ENCODE measurements around the gene SLC25A23. TPM values are rescaled to one million over a fixed set of nuclear protein-coding genes. Genes with fewer than 3 reads are reported as not detected.
A peak's percentile ranks its signal among the peaks of the same experiment; 100 is the strongest.

Gene SLC25A23
- total and polyA plus RNA-seq, 2 of the 8 experiments (the other 6 are each of a cell fraction or from before 2014, with no cell fraction given), result 18.0 to 48.1 TPM

GRCh38 chr19:6479836-6480398 lies 20.3 kb upstream of the SLC25A23 start:
- H3K27ac ChIP-seq (ENCODE audit: low read depth, low read length), result no peak overlapping the region
- POLR2A ChIA-PET (ENCODE audit: partially characterized antibody), result no interaction called here
- no peak overlapping the region for H3K14ac ChIP-seq (ENCODE audit: insufficient read length)
- peak overlapping the region; percentile 87; the same call in 1 of the 2 replicates for H2BK12ac ChIP-seq (ENCODE audit: low read depth, low read length)
- no peaks in the 10 kb centered on the region for H3K9me3 ChIP-seq (ENCODE audit: insufficient read depth in 2 of 2, low read depth in 1 of 2, low read length in 1 of 2)
- no peak for DNase-seq (ENCODE audit: low read depth in 1 of 2, low spot score in 2 of 2)
- H3K4me2 ChIP-seq (ENCODE audit: insufficient read depth in 1 of 2, low read depth in 2 of 2, low read length in 2 of 2), result no peak overlapping the region; a peak in 1 of 4 replicates
- H2BK5ac ChIP-seq (ENCODE audit: low read depth, low read length), result peak overlapping the region; percentile 24; the same call in 1 of the 2 replicates
- no peak overlapping the region for H2BK120ac ChIP-seq (replicated peaks; ENCODE audit: low read depth, low read length)
- peak overlapping the region; percentile 92 for H2BK15ac ChIP-seq (ENCODE audit: low read length)
- H3K4me3 ChIP-seq (ENCODE audit: extremely low read depth in 1 of 4, insufficient read depth in 2 of 4, low read depth in 3 of 4, low read length in 4 of 4), result no peak overlapping the region
- no peak overlapping the region for H2AFZ ChIP-seq (ENCODE audit: low read length)
- no peaks in the 10 kb centered on the region for H3K79me2 ChIP-seq (ENCODE audit: control insufficient read depth in 1 of 2, insufficient read depth in 2 of 2, low read length in 2 of 2)
- H3K23ac ChIP-seq (ENCODE audit: insufficient read length), result no peak overlapping the region
- no peak for TF ChIP-seq CBX8 (IDR thresholded peaks at IDR 0.05; ENCODE audit: borderline replicate concordance, low read depth, low read length)
- TF ChIP-seq CHD1 (IDR thresholded peaks at IDR 0.05; ENCODE audit: low read depth, low read length), result no peak
- no peak for TF ChIP-seq SP2 (IDR thresholded peaks at IDR 0.05; ENCODE audit: low read length)
- no peak for TF ChIP-seq TAF7 (optimal IDR thresholded peaks at IDR 0.05; ENCODE audit: borderline replicate concordance, low read depth, low read length)
- no peak for TF ChIP-seq ATF2 (IDR thresholded peaks at IDR 0.05; ENCODE audit: low read length)
- H3K56ac ChIP-seq (replicated peaks; ENCODE audit: insufficient read length, low read depth, low read length), result no peak overlapping the region
- H2AK5ac ChIP-seq (ENCODE audit: low read depth, low read length), result peak overlapping the region; percentile 90; the same call in 1 of the 2 replicates
- peak overlapping the region; percentile 75 for H2BK20ac ChIP-seq (ENCODE audit: low read length)
- H3K23me2 ChIP-seq (ENCODE audit: low read depth, low read length), result peaks cover 16% of the 10 kb centered on the region
- CTCF ChIA-PET (ENCODE audit: partially characterized antibody), result interaction anchor here (0.6 to 3.8 kb wide), 5 partner anchors 12 to 290 kb away, joined by 3 to 30 read pairs (median 7); partner anchors contain the start of genes CRB3 and TUBB4A
- peaks cover 0 to 12% (median 9%) of the 10 kb centered on the region in 4 experiments; a peak in 5 of 7 replicates for H3K4me1 ChIP-seq (replicated peaks in 1 of 4; ENCODE audit: control insufficient read depth in 3 of 4, insufficient read depth in 4 of 4, low read length in 3 of 4)
- WGBS, 2 experiments (ENCODE audit: extremely low coverage in 1 of 2, insufficient coverage in 1 of 2, insufficient read length in 1 of 2, insufficient replicate concordance in 2 of 2, low coverage in 1 of 2, low lambda C conversion rate in 2 of 2, missing lambda C conversion rate in 1 of 2), result 53% methylated on average over 7 of the region's 7 CpGs; no CpG with 5 or more reads in 1 of the 2 experiments
- no peaks in the 10 kb centered on the region for H3K36me3 ChIP-seq (ENCODE audit: control insufficient read depth in 2 of 4, insufficient read depth in 4 of 4, low read length in 3 of 4)
- H4K20me1 ChIP-seq (replicated peaks in 1 of 2; ENCODE audit: control insufficient read depth in 1 of 2, insufficient read depth in 2 of 2, low read length in 2 of 2), result peaks cover 0 to 3% of the 10 kb centered on the region in 2 experiments
- no peak overlapping the region for H3K18ac ChIP-seq (ENCODE audit: extremely low read depth, low read length)
- H3K4ac ChIP-seq (replicated peaks; ENCODE audit: insufficient read length, low read depth, low read length), result no peak overlapping the region
- no peak overlapping the region for H4K8ac ChIP-seq (ENCODE audit: extremely low read depth, insufficient read depth, low read length)
- no peak overlapping the region for H4K5ac ChIP-seq (ENCODE audit: insufficient read length, low read depth, low read length)
- no peak for FAIRE-seq
- H4K91ac ChIP-seq (replicated peaks; ENCODE audit: insufficient read length, low read length), result no peak overlapping the region
- H3K79me1 ChIP-seq (ENCODE audit: low read depth, low read length), result no peaks in the 10 kb centered on the region
- H3K9ac ChIP-seq (replicated peaks in 1 of 4; ENCODE audit: extremely low read depth in 1 of 4, low read depth in 3 of 4, low read length in 3 of 4), result no peak overlapping the region
- H3K27me3 ChIP-seq (replicated peaks in 1 of 4; ENCODE audit: control insufficient read depth in 3 of 4, extremely low read depth in 1 of 4, insufficient read depth in 3 of 4, low read length in 3 of 4), result peaks cover 0 to 10% (median 6%) of the 10 kb centered on the region in 4 experiments; a peak in 5 of 7 replicates
